ENCODE measurements around the gene GP1BB.
A peak's percentile ranks its signal among the peaks of the same experiment; 100 is the strongest.
"Not testable (repeated sequence)": the region's sequence is repeated elsewhere in the genome, so short reads cannot be mapped to it uniquely, and the experiment has no call there.

The GP1BB gene

DNA sequence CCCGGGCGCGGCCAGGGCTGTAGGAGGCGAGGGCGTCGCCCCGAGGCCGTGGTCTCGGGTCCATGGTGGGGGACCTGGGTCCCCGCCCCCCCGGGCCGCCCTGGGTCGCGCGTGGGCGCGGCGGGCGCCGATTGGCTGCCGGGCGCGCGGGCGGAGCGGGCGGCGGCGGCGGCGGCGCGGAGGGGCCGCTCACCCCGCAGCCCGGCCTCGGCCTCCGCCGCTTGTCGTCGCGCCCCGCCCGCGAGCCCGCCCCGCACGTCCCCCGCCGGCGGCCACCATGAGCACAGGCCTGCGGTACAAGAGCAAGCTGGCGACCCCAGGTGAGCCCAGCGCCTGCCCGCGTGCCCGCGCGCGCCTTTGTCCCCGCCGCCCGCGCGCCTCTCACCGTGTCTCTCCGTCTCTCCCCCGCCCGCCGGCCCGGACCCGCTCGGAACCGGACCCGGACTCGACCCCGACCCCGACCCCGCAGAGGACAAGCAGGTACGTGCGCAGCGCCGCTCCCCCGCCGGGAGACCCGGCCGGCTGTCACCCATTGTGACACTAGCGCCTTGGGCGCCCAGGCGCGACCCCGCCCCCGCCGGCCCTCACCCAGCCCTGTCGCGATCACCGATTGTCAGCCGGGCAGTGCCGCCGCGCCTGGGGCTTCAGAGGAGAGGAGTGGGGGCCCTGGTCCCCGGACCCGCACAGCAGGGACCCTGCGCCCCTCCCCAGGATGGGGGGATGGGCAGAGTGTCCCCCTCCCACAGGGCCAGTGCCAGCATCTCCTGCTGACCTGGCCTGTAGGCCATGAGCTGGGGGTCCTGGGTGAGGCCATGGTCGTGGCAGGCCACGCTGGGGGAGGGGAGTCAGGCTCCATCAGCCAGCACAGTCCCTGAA is 8.8 kb upstream of the GP1BB start, which contains the start of gene SEPTIN5:
Gene SEPTIN5 (plus strand): TSS at position 192 of the 876 bp plus-strand sequence. CDS start 86 bp downstream, at position 278.
- DNase-seq (ENCODE audit: low read depth in 3 of 3), result no peak

- DNase-seq (ENCODE audit: low read depth in 3 of 3), result no peak
Measured at GRCh38 chr22:19715188-19715930, 8.0 kb upstream of the GP1BB start.

DNA sequence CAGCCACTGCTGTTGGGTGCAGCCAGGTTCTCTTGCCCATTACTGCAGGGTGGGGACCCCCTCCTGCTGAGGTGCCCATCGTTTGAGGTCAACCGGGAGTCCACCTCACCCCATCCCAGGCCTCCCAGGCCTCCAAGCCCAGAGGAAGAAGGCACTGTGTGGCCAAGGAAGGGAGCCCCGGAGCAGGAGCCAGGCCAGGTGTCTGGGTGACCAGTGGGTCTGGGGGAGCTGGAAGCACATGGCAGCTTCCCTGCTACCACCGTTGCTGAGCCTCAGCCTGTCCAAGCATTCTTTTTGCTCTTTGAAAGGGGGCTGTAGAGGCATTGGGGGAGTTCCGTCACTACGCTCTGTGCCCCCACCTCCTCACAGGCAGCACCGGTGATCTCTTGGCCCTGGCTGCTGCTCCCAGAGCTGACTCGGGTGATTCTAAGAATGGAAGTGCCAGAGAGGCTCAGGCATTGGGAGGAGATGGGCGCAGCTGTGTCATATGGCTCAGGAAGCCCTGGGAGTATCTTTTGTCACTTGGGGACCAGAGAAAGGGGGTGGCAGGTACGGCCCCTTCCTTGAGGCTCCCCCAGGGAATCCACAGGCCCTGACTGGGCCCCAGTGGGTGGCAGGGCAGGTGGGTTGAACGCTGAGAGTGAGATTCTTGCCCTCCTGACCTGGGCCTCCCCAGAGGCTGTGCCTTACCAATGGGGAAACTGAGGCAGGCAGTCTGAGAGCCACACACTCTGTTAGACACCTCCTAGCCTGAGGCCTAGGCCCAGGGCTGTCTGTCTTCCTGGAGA is 7.1 kb upstream of the GP1BB start:
- no peak for DNase-seq (ENCODE audit: low read depth in 3 of 3)

GRCh38 chr22:19716829-19717105 is 6.6 kb upstream of the GP1BB start:
- no peak for DNase-seq (ENCODE audit: low read depth in 3 of 3)

DNA sequence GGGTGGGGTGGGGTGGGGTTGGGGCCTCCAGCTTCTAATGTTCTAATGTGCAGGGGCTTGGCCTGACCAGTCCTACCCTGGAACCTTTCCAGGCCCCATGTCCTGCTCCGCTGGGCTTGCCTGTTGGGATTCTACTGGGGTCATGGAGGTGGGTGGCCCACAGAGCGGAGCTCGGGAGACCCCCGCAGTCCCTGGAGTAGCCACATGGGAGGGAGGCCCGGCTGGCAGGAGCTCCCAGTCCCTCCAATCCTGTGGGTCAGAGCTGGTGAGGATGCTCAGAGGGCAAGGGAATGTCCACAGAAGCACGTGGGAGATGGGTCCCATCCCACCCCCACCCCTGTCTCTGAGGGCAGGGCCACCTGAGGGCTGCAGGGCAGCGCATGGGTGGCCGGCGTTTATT is 6.2 kb upstream of the GP1BB start:
- no peak for DNase-seq (ENCODE audit: low read depth in 3 of 3)

GRCh38 chr22:19717691-19718455 is 5.5 kb upstream of the GP1BB start:
- peak; percentile 69 to 70 (median 70) for DNase-seq (ENCODE audit: low read depth in 3 of 3)

- peak in 1 of 3 experiments; percentile 16 for DNase-seq (ENCODE audit: low read depth in 3 of 3)
Measured at GRCh38 chr22:19718456-19719049, 4.8 kb upstream of the GP1BB start.

- DNase-seq (ENCODE audit: low read depth in 3 of 3), result peak in 2 of 3 experiments; percentile 32 to 52
Measured at GRCh38 chr22:19719050-19719482, 4.3 kb upstream of the GP1BB start.

- no peak for DNase-seq (ENCODE audit: low read depth in 3 of 3)
Measured at GRCh38 chr22:19719488-19720021, 3.8 kb upstream of the GP1BB start.

DNA sequence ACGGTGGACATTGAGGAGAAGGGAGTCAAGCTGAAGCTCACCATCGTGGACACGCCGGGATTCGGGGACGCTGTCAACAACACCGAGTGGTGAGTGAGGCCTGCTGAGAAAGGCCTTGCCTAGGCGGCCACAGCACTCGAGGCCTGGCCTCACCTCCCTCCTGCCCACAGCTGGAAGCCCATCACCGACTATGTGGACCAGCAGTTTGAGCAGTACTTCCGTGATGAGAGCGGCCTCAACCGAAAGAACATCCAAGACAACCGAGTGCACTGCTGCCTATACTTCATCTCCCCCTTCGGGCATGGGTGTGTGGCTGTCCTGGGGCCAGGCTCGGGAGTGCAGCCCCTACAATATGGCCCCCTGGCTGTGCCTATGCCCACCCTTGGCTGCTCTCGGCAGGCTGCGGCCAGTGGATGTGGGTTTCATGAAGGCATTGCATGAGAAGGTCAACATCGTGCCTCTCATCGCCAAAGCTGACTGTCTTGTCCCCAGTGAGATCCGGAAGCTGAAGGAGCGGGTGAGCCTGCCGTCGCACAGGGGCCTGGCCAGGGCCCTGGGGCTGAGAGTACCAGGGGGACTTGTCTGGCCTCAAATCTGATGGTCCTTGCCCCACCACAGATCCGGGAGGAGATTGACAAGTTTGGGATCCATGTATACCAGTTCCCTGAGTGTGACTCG is 3.0 kb upstream of the GP1BB start:
- no peak for DNase-seq (ENCODE audit: low read depth in 3 of 3)

DNA sequence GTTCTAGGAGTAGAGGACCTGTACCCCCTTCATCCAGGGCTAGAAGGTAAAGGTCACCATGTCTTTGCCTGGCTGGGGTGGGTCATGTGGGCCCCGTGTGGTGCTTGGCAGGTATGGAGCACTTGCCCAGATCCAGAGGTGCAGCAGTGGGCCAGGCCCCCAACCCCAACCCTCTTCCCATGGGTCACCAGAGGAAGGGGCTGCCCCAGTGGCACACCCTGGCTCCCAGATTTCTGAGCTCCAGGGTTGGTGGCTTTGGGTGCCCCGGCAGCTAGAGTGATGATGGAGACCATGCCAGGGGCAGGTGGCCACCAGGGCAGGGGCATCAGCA is 2.4 kb upstream of the GP1BB start:
- no peak for DNase-seq (ENCODE audit: low read depth in 3 of 3)

DNA sequence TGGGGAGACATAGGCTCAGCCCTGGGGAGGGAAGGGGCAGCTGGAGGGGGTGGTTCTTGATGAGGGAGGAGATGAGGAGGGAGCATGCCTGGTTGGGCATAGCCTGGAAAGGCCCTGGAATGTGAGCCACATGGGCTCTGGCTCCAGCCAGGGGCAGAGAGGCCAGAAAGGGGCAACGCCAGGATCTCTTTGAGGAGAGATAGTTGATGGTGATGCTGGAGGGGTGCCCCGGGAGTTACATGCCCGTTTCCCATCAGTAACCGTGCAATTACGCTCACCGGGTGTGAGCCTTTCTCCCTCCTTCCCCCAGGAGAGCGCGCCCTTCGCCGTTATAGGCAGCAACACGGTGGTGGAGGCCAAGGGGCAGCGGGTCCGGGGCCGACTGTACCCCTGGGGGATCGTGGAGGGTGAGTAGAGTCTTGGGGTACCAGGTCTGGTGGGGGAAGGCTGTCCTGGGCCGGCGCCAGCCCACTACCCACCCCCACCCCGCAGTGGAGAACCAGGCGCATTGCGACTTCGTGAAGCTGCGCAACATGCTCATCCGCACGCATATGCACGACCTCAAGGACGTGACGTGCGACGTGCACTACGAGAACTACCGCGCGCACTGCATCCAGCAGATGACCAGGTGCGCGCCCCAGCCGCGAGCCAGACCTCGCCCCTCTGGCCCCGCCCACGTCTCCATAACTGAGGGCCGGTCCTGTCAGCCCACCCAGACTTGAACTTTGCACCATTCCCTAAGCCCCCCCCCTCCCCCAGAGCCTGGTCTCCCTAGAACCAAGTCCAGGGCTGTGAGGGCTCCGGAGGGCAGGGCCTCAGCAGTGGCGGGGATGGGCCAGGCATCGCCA is 1.8 kb upstream of the GP1BB start:
- no peak for DNase-seq (ENCODE audit: low read depth in 3 of 3)

DNA sequence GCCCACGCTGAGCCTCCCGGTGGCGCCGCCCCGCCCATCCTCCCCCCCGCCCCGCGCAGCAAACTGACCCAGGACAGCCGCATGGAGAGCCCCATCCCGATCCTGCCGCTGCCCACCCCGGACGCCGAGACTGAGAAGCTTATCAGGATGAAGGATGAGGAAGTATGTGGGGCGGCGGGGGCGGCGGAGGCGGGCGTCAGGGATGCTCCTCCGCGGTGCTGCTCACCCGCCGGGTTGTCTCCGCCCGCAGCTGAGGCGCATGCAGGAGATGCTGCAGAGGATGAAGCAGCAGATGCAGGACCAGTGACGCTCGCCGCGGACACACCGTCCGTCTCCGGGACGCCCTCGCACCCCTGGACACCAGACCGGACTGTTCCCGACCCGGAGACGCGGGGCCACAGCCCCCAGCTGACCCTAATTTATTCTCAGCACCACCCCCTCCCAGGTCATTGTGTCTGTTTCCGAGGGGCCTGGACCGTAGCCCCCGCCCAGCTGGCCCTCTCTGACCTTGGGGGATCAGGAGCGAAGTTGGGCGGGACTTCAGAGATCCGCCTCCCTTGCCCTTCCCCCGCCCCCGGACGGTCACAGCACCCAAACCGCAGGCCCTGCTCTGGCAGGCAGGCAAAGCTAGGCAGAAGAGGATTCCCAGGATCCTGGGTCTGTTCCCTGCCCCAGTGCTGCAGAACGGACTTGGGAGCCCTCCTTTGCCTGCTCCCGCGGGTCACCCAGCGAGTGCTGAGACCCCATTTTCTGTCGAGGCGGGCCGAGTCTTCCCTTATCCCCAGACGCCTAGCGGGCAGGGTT is 959 bp upstream of the GP1BB start:
- DNase-seq (ENCODE audit: low read depth in 3 of 3), result no peak

DNA sequence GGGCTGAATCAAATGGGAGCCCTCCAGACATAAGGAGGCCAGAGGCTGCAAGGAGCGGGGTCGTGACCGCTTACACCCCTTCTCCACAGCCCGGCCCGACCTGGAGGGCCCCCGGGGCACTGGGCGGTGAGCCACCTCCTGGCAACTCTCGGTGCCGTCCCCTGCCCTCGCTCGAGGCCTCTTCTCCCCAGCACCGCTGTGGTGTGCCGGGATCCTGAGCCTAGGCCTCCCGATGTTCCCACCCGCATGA is 432 bp upstream of the GP1BB start:
- DNase-seq (ENCODE audit: low read depth in 3 of 3), result no peak

GRCh38 chr22:19723983-19724827 is 866 bp downstream of the GP1BB start:
- no peak for DNase-seq (ENCODE audit: low read depth in 3 of 3)

- no peak for DNase-seq (ENCODE audit: low read depth in 3 of 3)
Measured at GRCh38 chr22:19724927-19725661, 1.8 kb downstream of the GP1BB start.

DNA sequence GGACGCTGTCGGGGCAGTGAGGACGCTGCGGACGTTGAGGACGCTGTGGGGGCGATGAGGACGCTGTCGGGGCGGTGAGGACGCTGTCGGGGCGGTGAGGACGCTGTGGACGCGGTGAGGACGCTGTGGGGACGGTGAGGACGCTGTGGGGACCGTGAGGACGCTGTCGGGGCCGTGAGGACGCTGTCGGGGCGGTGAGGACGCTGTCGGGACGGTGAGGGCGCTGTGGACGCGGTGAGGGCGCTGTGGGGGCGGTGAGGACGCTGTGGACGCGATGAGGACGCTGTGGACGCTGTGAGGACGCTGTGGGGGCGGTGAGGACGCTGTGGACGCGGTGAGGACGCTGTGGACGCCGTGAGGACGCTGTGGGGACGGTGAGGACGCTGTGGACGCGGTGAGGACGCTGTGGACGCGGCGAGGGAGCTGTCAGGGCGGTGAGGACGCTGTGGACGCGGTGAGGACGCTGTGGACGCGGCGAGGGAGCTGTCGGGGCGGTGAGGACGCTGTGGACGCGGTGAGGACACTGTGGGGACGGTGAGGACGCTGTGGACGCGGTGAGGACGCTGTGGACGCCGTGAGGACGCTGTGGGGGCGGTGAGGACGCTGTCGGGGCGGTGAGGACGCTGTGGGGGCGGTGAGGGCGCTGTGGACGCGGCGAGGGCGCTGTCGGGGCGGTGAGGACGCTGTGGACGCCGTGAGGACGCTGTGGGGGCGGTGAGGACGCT is 2.9 kb downstream of the GP1BB start:
- DNase-seq (ENCODE audit: low read depth in 3 of 3), result not testable (repeated sequence)

All from stimulated activated CD4-positive, alpha-beta T cell treated with anti-CD3 and anti-CD28 coated beads, TNF-alpha, amount 100 ng/mL, for 4 hours (primary cell).